SU-DHL-6 (cell line): ENCODE data around the gene OTOF.

ENCODE experiments used
- H2AFZ ChIP-seq: fragments of 200-600 bp; sonication (generic); 2 replicates; pipeline ENCODE4 v1.6.1; 2014; ENCODE audit warnings: low read depth, mild to moderate bottlenecking, moderate library complexity, mixed read lengths, antibody characterized with exemption, low read length; ENCODE audit not compliant: severe bottlenecking
- H3F3A ChIP-seq: fragments of 200-600 bp; shearing (Covaris generic); 2 replicates; pipeline ENCODE4 v1.6.0; 2016; ENCODE audit warnings: antibody characterized with exemption, mild to moderate bottlenecking; ENCODE audit not compliant: insufficient read depth
- H3K27ac ChIP-seq: fragments of 200-600 bp; sonication (generic); 2 replicates; pipeline ENCODE4 v1.5.1; 2016; ENCODE audit warnings: low read depth, mild to moderate bottlenecking, low read length, moderate library complexity, mixed read lengths
- H3K27me3 ChIP-seq: fragments of 200-600 bp; sonication (generic), shearing (Covaris generic); 2 replicates; pipeline ENCODE4 v1.6.0; 2014; ENCODE audit warnings: mild to moderate bottlenecking, low read length
- H3K36me3 ChIP-seq: fragments of 200-600 bp; sonication (generic); 2 replicates; pipeline ENCODE4 v1.6.1; 2014; ENCODE audit warnings: mild to moderate bottlenecking, low read length, mixed read lengths
- H3K4me2 ChIP-seq: fragments of 300-600, 200-600 bp; shearing (Covaris generic), sonication (generic); 2 replicates; pipeline ENCODE4 v1.6.0; 2014; ENCODE audit warnings: low read length, low read depth, mild to moderate bottlenecking; ENCODE audit not compliant: poor library complexity, severe bottlenecking
- H3K4me3 ChIP-seq: fragments of 200-600 bp; sonication (generic); 2 replicates; pipeline ENCODE4 v1.5.1; 2014; ENCODE audit warnings: antibody characterized with exemption, low read length, mild to moderate bottlenecking, mixed read lengths; ENCODE audit not compliant: insufficient read depth, poor library complexity, severe bottlenecking
- H3K79me2 ChIP-seq: fragments of 200-600 bp; sonication (generic); 2 replicates; pipeline ENCODE4 v1.6.1; 2014; ENCODE audit warnings: mild to moderate bottlenecking, low read length, moderate library complexity; ENCODE audit not compliant: insufficient read depth
- H3K9ac ChIP-seq: fragments of 200-600 bp; sonication (generic); 2 replicates; pipeline ENCODE4 v1.7.0; 2014; ENCODE audit warnings: mild to moderate bottlenecking, low read length
- H3K9me2 ChIP-seq: fragments of 200-600 bp; sonication (generic); replicated peaks from 2 replicates; pipeline ENCODE4 v1.6.1; 2014; ENCODE audit warnings: low read length; ENCODE audit not compliant: insufficient read depth
- H3K9me3 ChIP-seq: fragments of 200-600 bp; sonication (generic); 2 replicates; pipeline ENCODE4 v1.6.1; 2014; ENCODE audit warnings: low read length, mixed read lengths; ENCODE audit not compliant: insufficient read depth
- H4K20me1 ChIP-seq: fragments of 200-600 bp; sonication (generic); 2 replicates; pipeline ENCODE4 v1.6.1; 2014; ENCODE audit warnings: low read depth, mild to moderate bottlenecking, antibody characterized with exemption, low read length, moderate library complexity, mixed read lengths
- CTCF ChIP-seq: fragments of 200-600 bp; sonication (generic); IDR thresholded peaks from one replicate; pipeline ENCODE4 v1.5.1; 2017; ENCODE audit warnings: antibody characterized with exemption, mild to moderate bottlenecking, low read length, moderate library complexity; ENCODE audit not compliant: insufficient read depth, poor library complexity, severe bottlenecking
- EZH2phosphoT487 ChIP-seq: fragments of 200-600 bp; sonication (generic), shearing (Covaris generic); conservative IDR thresholded peaks from 2 replicates; pipeline ENCODE4 v1.6.1; 2018; ENCODE audit warnings: mild to moderate bottlenecking, antibody characterized with exemption, low read length, moderate library complexity, mixed read lengths

The OTOF gene

GRCh38 chr2:26456440-26457250 is 21.3 kb downstream of the OTOF start:
- Histone ChIP-seq H3K79me2 (no peaks in the 10 kb centered on the region), H3K9ac (no peak overlapping the region), H3K9me2 (no peaks in the 10 kb centered on the region), H3K27ac (no peak overlapping the region), H3F3A (no peaks in the 10 kb centered on the region), H2AFZ (no peak overlapping the region), H3K9me3 (no peaks in the 10 kb centered on the region), H4K20me1 (no peaks in the 10 kb centered on the region), H3K36me3 (no peaks in the 10 kb centered on the region), H3K4me3 (no peak overlapping the region), H3K4me2 (no peak overlapping the region), H3K27me3 (no peaks in the 10 kb centered on the region)
- TF ChIP-seq EZH2phosphoT487 (no peak), CTCF (no peak)

- no peak overlapping the region for H3K4me2 ChIP-seq
- TF ChIP-seq EZH2phosphoT487 (no peak), CTCF (no peak)
- no peaks in the 10 kb centered on the region; the same call in 1 of the 2 replicates for H3K27me3 ChIP-seq
- no peak overlapping the region for H3K9ac ChIP-seq
- no peak overlapping the region for H2AFZ ChIP-seq
- no peaks in the 10 kb centered on the region for H3K9me3 ChIP-seq
- H3K9me2 ChIP-seq: no peaks in the 10 kb centered on the region
- H3K27ac ChIP-seq: no peak overlapping the region
- no peaks in the 10 kb centered on the region for H4K20me1 ChIP-seq
- H3F3A ChIP-seq: no peaks in the 10 kb centered on the region
- no peaks in the 10 kb centered on the region for H3K36me3 ChIP-seq
- H3K79me2 ChIP-seq: no peaks in the 10 kb centered on the region
- no peak overlapping the region for H3K4me3 ChIP-seq
These were observed 22.1 kb downstream of the OTOF start for GRCh38 chr2:26455670-26456439.

GRCh38 chr2:26455037-26455669 is 22.8 kb downstream of the OTOF start:
- H4K20me1 ChIP-seq: no peaks in the 10 kb centered on the region
- H3K4me2 ChIP-seq: no peak overlapping the region
- H3K9me2 ChIP-seq: no peaks in the 10 kb centered on the region
- H3K9me3 ChIP-seq: no peaks in the 10 kb centered on the region
- H2AFZ ChIP-seq: no peak overlapping the region
- no peak overlapping the region for H3K27ac ChIP-seq
- no peak overlapping the region for H3K4me3 ChIP-seq
- H3F3A ChIP-seq: no peaks in the 10 kb centered on the region
- no peak overlapping the region for H3K9ac ChIP-seq
- TF ChIP-seq CTCF (no peak), EZH2phosphoT487 (no peak)
- no peaks in the 10 kb centered on the region for H3K79me2 ChIP-seq
- H3K27me3 ChIP-seq: no peaks in the 10 kb centered on the region; the same call in 1 of the 2 replicates
- H3K36me3 ChIP-seq: no peaks in the 10 kb centered on the region
